ENCODE results near the gene CYP4F2.

DNA sequence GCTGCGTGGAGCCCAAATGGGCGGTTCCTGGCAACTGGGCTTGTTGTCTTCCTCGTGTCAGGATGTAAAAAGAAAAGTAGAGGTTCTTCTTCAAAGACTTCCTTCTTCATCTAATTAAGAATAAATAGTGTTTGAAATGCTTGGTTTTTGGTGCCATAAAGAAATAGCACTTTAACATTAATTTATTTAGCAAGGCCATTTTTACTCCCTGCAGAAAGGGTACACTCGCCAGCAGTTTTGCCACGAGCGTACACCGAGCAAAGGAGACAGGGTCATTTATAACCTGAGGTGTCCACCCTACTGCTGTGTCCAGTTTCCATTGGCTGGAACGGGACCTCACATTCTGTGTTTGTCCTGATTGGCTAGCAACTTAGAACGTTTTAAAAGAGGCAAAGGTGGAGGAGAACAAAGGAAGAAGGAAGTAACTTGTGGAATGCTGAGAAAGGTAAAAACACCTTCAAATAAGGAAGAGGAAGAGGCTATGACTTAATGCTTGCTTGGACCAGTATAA, 60.6 kb downstream of the CYP4F2 start:
- no peak for TF ChIP-seq POLR2A (IDR thresholded peaks at IDR 0.05)
- TF ChIP-seq, protein P1, sequence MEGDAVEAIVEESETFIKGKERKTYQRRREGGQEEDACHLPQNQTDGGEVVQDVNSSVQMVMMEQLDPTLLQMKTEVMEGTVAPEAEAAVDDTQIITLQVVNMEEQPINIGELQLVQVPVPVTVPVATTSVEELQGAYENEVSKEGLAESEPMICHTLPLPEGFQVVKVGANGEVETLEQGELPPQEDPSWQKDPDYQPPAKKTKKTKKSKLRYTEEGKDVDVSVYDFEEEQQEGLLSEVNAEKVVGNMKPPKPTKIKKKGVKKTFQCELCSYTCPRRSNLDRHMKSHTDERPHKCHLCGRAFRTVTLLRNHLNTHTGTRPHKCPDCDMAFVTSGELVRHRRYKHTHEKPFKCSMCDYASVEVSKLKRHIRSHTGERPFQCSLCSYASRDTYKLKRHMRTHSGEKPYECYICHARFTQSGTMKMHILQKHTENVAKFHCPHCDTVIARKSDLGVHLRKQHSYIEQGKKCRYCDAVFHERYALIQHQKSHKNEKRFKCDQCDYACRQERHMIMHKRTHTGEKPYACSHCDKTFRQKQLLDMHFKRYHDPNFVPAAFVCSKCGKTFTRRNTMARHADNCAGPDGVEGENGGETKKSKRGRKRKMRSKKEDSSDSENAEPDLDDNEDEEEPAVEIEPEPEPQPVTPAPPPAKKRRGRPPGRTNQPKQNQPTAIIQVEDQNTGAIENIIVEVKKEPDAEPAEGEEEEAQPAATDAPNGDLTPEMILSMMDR (IDR thresholded peaks at IDR 0.05) = no peak
- TF ChIP-seq EP300 (IDR thresholded peaks at IDR 0.05) = no peak

Measured in tibial nerve (tissue), 4 donors.